ENCODE results near the gene UBE2F.

The UBE2F gene

DNA sequence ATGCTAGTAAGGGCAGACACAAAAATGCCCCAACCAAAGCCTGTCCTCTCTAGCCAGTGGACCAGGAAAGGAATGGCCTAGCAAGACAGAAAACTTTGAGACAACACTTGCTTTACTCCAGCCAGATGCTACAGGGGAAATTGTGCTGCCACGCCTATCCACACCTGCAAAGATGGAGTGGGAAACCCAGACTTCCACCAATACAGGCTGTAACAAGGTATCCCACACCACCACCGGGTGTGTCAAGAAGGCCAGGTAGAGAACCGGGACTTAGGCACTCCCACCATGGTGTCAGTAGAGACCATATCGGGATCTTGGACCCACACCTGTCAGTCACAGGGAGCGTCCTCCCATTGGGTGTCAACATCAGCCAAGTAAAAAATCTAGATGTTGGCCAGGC, 117.1 kb downstream of the UBE2F start:
- in situ Hi-C loops (cut with HindIII; ENCODE audit: low sequenced_read_pairs), result no loop called here
- DNase-seq (ENCODE audit: low read depth), result no peak
- TF ChIP-seq, protein P1, sequence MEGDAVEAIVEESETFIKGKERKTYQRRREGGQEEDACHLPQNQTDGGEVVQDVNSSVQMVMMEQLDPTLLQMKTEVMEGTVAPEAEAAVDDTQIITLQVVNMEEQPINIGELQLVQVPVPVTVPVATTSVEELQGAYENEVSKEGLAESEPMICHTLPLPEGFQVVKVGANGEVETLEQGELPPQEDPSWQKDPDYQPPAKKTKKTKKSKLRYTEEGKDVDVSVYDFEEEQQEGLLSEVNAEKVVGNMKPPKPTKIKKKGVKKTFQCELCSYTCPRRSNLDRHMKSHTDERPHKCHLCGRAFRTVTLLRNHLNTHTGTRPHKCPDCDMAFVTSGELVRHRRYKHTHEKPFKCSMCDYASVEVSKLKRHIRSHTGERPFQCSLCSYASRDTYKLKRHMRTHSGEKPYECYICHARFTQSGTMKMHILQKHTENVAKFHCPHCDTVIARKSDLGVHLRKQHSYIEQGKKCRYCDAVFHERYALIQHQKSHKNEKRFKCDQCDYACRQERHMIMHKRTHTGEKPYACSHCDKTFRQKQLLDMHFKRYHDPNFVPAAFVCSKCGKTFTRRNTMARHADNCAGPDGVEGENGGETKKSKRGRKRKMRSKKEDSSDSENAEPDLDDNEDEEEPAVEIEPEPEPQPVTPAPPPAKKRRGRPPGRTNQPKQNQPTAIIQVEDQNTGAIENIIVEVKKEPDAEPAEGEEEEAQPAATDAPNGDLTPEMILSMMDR (IDR thresholded peaks at IDR 0.05; ENCODE audit: low read depth, low read length, missing control alignments), result no peak
- no peak overlapping the region for H3K4me3 ChIP-seq (ENCODE audit: low read depth, low read length)

DNA sequence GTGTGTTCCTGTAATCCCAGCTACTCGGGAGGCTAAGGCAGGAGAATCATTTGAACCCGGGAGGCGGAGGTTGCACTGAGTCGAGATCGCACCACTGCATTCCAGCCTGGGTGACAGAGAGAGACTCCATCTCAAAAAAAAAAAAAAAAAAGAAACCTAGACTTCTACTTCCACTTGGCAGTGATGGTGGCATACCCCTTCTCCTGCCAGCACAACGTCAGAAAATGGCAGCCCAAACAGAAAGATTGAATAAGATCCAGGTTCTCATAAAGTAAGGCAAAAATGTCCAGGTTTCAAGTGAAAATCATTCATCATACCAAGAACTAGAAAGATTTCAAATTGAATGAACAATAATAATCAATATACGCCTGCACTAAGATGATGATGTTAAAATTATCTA, 117.9 kb downstream of the UBE2F start:
- in situ Hi-C loops (cut with HindIII; ENCODE audit: low sequenced_read_pairs), result no loop called here
- TF ChIP-seq, protein P1 (IDR thresholded peaks at IDR 0.05; ENCODE audit: low read depth, low read length, missing control alignments), result no peak
- no peak for DNase-seq (ENCODE audit: low read depth)
- H3K4me3 ChIP-seq (ENCODE audit: low read depth, low read length), result no peak overlapping the region

DNA sequence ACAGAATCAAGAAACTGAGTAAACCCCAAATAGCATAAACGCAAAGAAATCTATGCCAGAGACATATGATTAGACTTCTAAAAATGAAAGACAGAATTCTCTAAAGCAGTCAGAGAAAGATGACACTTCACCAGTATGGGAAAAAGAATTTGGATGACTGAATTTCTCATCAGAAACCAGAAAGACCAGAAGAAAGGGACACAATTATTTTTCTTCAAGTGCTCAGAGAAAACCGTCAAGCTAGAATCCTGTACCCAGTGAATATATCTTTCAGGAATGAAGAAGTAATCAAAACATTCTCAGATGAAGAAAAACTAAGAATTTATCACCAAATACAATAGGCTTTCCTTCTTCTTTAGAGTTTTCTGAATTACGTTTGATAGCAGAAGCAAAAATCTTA, 119.1 kb downstream of the UBE2F start:
- TF ChIP-seq, protein P1 (IDR thresholded peaks at IDR 0.05; ENCODE audit: low read depth, low read length, missing control alignments), result no peak
- DNase-seq (ENCODE audit: low read depth), result no peak
- no peak overlapping the region for H3K4me3 ChIP-seq (ENCODE audit: low read depth, low read length)
- in situ Hi-C loops (cut with HindIII; ENCODE audit: low sequenced_read_pairs), result no loop called here

DNA sequence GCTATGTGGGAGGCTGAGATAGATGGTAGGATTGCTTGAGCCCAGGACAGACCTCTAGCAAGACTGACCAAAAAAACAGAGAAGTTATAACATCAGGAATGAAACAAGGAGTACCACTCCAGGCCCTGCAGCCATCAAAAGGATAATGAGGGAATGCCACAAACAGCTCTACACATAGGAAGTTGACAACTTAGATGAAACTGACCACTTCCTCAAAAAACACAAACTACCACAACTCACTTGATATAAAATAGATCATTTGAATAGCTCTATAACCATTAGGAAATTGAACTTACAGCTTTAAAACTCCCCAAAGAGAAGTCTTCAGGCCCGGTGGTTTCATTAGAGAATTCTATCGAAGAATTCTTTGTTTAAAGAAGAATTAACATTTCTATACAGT, 120.4 kb downstream of the UBE2F start:
- no peak for DNase-seq (ENCODE audit: low read depth)
- TF ChIP-seq, protein P1 (IDR thresholded peaks at IDR 0.05; ENCODE audit: low read depth, low read length, missing control alignments), result no peak
- in situ Hi-C loops (cut with HindIII; ENCODE audit: low sequenced_read_pairs), result no loop called here
- H3K4me3 ChIP-seq (ENCODE audit: low read depth, low read length), result no peak overlapping the region

DNA sequence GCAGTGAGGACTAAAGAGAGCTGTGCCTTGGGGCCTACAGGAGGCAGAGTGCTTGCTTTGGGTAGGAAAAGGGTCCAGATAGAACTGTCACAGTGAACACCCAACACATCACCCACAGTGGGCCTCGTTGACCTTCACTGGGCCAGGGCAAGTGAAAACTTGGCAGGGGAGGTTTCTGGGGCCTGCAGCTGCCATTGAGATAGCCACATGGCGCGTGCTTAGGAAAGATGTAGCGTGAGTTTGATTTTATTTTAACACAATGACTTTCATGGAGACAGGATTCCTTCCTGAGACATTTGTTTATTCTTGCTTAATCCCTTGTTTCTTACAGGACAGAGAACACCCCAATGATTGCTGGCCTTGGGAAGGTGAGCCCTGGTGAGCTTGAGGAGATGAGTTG, 124.1 kb downstream of the UBE2F start:
- in situ Hi-C loops (cut with HindIII; ENCODE audit: low sequenced_read_pairs), result no loop called here
- TF ChIP-seq, protein P1 (IDR thresholded peaks at IDR 0.05; ENCODE audit: low read depth, low read length, missing control alignments), result no peak
- DNase-seq (ENCODE audit: low read depth), result no peak
- H3K4me3 ChIP-seq (ENCODE audit: low read depth, low read length), result no peak overlapping the region

DNA sequence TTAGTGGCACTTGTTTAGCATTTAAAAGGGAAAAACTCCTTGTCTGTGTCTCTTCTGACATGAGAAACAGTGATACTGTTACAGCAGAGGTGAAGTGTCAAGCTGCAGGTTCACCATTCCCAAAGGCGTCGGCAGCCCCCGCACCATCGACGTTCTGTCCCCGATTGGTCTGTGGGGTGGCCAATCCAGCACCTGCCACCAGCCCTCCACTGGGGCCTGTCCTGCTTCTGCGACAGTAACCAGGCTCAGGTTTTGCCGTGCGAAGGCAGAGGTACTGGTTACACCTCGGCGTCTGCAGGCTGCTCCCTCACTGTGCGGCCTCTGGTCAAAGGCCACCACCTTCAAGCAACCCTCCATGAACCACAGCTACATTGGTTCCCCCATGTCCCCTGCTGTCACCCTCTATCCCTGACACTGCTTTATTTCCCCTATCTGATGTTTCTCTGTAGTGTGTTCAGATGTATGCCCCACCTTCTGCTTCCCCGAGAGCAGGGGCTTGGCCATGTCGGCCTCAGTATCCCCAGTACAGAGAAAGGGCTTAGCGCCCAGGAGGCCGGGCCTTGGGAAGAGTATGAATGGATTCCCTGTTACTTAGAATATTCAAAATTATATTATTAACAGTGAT, 124.7 kb downstream of the UBE2F start:
- in situ Hi-C loops (cut with HindIII; ENCODE audit: low sequenced_read_pairs), result no loop called here
- no peak for DNase-seq (ENCODE audit: low read depth)
- TF ChIP-seq, protein P1 (IDR thresholded peaks at IDR 0.05; ENCODE audit: low read depth, low read length, missing control alignments), result no peak
- H3K4me3 ChIP-seq (ENCODE audit: low read depth, low read length), result no peak overlapping the region

Data from astrocyte of the cerebellum (primary cell).